Measurements from ENCODE around the gene NCOR2. TPM values are rescaled to one million over a fixed set of nuclear protein-coding genes. Genes with fewer than 3 reads are reported as not detected.

The NCOR2 gene
- total and polyA plus RNA-seq, 12 donors: 16.9 to 243 (median 173) TPM

- Histone ChIP-seq H3K4me3 (no peak overlapping the region), H3K27ac (peak overlapping the region in 3 of 5 donors; percentile 49 to 99 (median 97)), H3K27me3 (no peaks in the 10 kb centered on the region), H3K36me3 (replicated peaks in 1 of 2) (no peaks in the 10 kb centered on the region), H3K4me1 (replicated peaks in 1 of 2) (peaks cover 33 to 61% of the 10 kb centered on the region in 2 donors), H3K9me3 (replicated peaks in 1 of 3) (no peaks in the 10 kb centered on the region)
- 59 to 70% (median 64%) methylated on average over 2 to 4 of the region's 4 CpGs; no CpG with 5 or more reads in 1 of the 4 donors for WGBS, 4 donors
- DNase-seq: no peak
- TF ChIP-seq POLR2A (IDR thresholded peaks at IDR 0.05) (no peak), CTCF (IDR thresholded peaks at IDR 0.05) (no peak)
- intact Hi-C loops (cut with DNase I): loop anchor here in 1 of 2 donors (10.0 kb wide), 1 partner anchor 122 kb away; no protein-coding TSS in a partner anchor
Observed at GRCh38 chr12:124562796-124563181, 4.6 kb downstream of the NCOR2 start.

GRCh38 chr12:124562018-124562795, 5.2 kb downstream of the NCOR2 start:
- 35 to 44% (median 37%) methylated on average over 15 to 18 of the region's 18 CpGs for WGBS, 4 donors
- no peaks in the 10 kb centered on the region for H3K9me3 ChIP-seq (replicated peaks in 1 of 3)
- intact Hi-C loops (cut with DNase I): loop anchor here in 1 of 2 donors (10.0 kb wide), 1 partner anchor 123 kb away; no protein-coding TSS in a partner anchor
- no peaks in the 10 kb centered on the region for H3K36me3 ChIP-seq (replicated peaks in 1 of 2)
- H3K27ac ChIP-seq: peak overlapping the region in 3 of 5 donors; percentile 6 to 97 (median 49)
- peaks cover 31 to 67% of the 10 kb centered on the region in 2 donors for H3K4me1 ChIP-seq (replicated peaks in 1 of 2)
- peak in 1 of 7 donors; percentile 46 for DNase-seq
- H3K4me3 ChIP-seq: no peak overlapping the region
- no peaks in the 10 kb centered on the region for H3K27me3 ChIP-seq
- no peak for TF ChIP-seq POLR2A (IDR thresholded peaks at IDR 0.05)

- no peak for DNase-seq
- intact Hi-C loops (cut with DNase I): loop anchor here in 1 of 2 donors (10.0 kb wide), 1 partner anchor 124 kb away; no protein-coding TSS in a partner anchor
- H3K4me3 ChIP-seq: no peak overlapping the region
- H3K4me1 ChIP-seq (replicated peaks in 1 of 2): peaks cover 31 to 75% of the 10 kb centered on the region in 2 donors
- peak overlapping the region in 1 of 5 donors; percentile 97 for H3K27ac ChIP-seq
- no peak for TF ChIP-seq POLR2A (IDR thresholded peaks at IDR 0.05)
- no peak for TF ChIP-seq CTCF (IDR thresholded peaks at IDR 0.05)
- H3K36me3 ChIP-seq (replicated peaks in 1 of 2): no peaks in the 10 kb centered on the region
- H3K27me3 ChIP-seq: no peaks in the 10 kb centered on the region
- H3K9me3 ChIP-seq (replicated peaks in 1 of 3): no peaks in the 10 kb centered on the region
- 58 to 67% (median 59%) methylated on average over 10 of the region's 10 CpGs for WGBS, 4 donors
Observed at GRCh38 chr12:124561231-124561630, 6.2 kb downstream of the NCOR2 start.

- no peak for DNase-seq
- peak overlapping the region in 1 of 5 donors; percentile 97 for H3K27ac ChIP-seq
- no peaks in the 10 kb centered on the region for H3K36me3 ChIP-seq (replicated peaks in 1 of 2)
- WGBS, 4 donors: 68 to 81% (median 80%) methylated on average over 21 of the region's 21 CpGs
- intact Hi-C loops (cut with DNase I): loop anchor here in 1 of 2 donors (10.0 kb wide), 1 partner anchor 124 kb away; no protein-coding TSS in a partner anchor
- TF ChIP-seq POLR2A (IDR thresholded peaks at IDR 0.05) (no peak), CTCF (IDR thresholded peaks at IDR 0.05) (no peak)
- H3K4me1 ChIP-seq (replicated peaks in 1 of 2): peaks cover 26 to 78% of the 10 kb centered on the region in 2 donors
- no peaks in the 10 kb centered on the region for H3K9me3 ChIP-seq (replicated peaks in 1 of 3)
- no peak overlapping the region for H3K4me3 ChIP-seq
- H3K27me3 ChIP-seq: no peaks in the 10 kb centered on the region
Observed at GRCh38 chr12:124560146-124560890, 7.1 kb downstream of the NCOR2 start.
